SK-N-SH treated with all-trans-retinoic acid at 6 μM for 48 hours (cell line): ENCODE measurements around the gene MED15.

Experiments used
- ARNTL ChIP-seq: fragments of 450-650 bp; formaldehyde crosslinking; IDR thresholded peaks from 2 replicates; pipeline ENCODE4 v1.5.0; 2020; ENCODE audit warnings: low read depth, mild to moderate bottlenecking, moderate library complexity, borderline replicate concordance
- ZFP30 ChIP-seq: fragments of 450-650 bp; formaldehyde crosslinking; IDR thresholded peaks from 2 replicates; pipeline ENCODE4 v1.5.0; 2022; ENCODE audit warnings: mild to moderate bottlenecking, moderate library complexity

GRCh38 chr22:20567993-20568417 lies 60.6 kb downstream of the MED15 start:
- no peak for TF ChIP-seq ZFP30
- TF ChIP-seq ARNTL: no peak
